ENCODE data around the gene NBAS. TPM values are rescaled to one million over a fixed set of nuclear protein-coding genes. Genes with fewer than 3 reads are reported as not detected.

NBAS gene
- total RNA-seq, 1 experiment from 2014 or later = 36.3 TPM

DNA sequence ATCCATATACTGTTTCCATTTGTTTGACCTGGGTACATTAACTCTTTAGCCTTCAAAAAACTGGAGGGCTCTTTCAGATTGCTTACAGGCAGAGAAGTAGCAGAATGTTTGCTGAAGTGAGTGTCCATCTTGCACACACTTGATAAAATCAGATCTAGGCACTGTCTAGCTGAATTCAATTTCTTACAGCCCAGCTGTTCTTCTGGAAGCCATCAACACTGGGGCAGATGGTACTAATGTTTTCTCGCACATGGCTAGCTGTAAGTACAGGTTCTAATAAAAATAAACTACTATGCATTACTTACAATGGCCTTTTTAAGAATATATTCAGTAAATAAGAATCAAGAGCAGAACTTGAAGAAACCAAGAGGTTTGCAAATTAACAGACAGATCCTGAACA is 175.9 kb downstream of the NBAS start:
- intact Hi-C loops (cut with micrococcal nuclease; ENCODE audit: unreplicated experiment) (no loop called here), in situ Hi-C loops (cut with HindIII; ENCODE audit: low pct_unique_long_range_greater_than_20kb, low sequenced_read_pairs) (no loop called here)
- Histone ChIP-seq H3K4me3 (ENCODE audit: low read depth in 2 of 2, low read length in 2 of 2) (no peak overlapping the region), H3K4me1 (ENCODE audit: control insufficient read depth, insufficient read depth, low read length) (no peaks in the 10 kb centered on the region), H3K36me3 (ENCODE audit: control insufficient read depth, insufficient read depth, low read length) (no peaks in the 10 kb centered on the region; the same call in 1 of the 2 replicates), H3K27ac (ENCODE audit: low read length) (no peak overlapping the region), H3K27me3 (ENCODE audit: control insufficient read depth, insufficient read depth, low read length) (no peaks in the 10 kb centered on the region), H3K9me3 (ENCODE audit: control insufficient read depth, insufficient read depth, low read depth, low read length) (no peaks in the 10 kb centered on the region)
- no TSS peak for BruUV-seq (replicated peaks)
- TF ChIP-seq TCF7L2 (IDR thresholded peaks at IDR 0.05; ENCODE audit: low read depth, low read length) (no peak), POLR2AphosphoS5 (IDR thresholded peaks at IDR 0.05; ENCODE audit: low read depth, low read length) (no peak), SIN3A (IDR thresholded peaks at IDR 0.05; ENCODE audit: borderline replicate concordance, insufficient read depth, low read depth, low read length) (no peak), REST (IDR thresholded peaks at IDR 0.05; ENCODE audit: insufficient read depth in 1 of 2, low read depth in 2 of 2, low read length in 1 of 2) (no peak)
- ChIA-PET POLR2A (no interaction called here), CTCF (no interaction called here)
- ATAC-seq (no peak), DNase-seq (ENCODE audit: low read depth, low spot score) (no peak)

- ChIA-PET CTCF (no interaction called here), POLR2A (no interaction called here)
- Histone ChIP-seq H3K4me3 (ENCODE audit: low read depth in 2 of 2, low read length in 2 of 2) (no peak overlapping the region), H3K4me1 (ENCODE audit: control insufficient read depth, insufficient read depth, low read length) (no peaks in the 10 kb centered on the region), H3K36me3 (ENCODE audit: control insufficient read depth, insufficient read depth, low read length) (peaks cover 2% of the 10 kb centered on the region; the same call in 1 of the 2 replicates), H3K27me3 (ENCODE audit: control insufficient read depth, insufficient read depth, low read length) (no peaks in the 10 kb centered on the region), H3K27ac (ENCODE audit: low read length) (no peak overlapping the region), H3K9me3 (ENCODE audit: control insufficient read depth, insufficient read depth, low read depth, low read length) (no peaks in the 10 kb centered on the region)
- intact Hi-C loops (cut with micrococcal nuclease; ENCODE audit: unreplicated experiment) (no loop called here), in situ Hi-C loops (cut with HindIII; ENCODE audit: low pct_unique_long_range_greater_than_20kb, low sequenced_read_pairs) (no loop called here)
- ATAC-seq (no peak), DNase-seq (ENCODE audit: low read depth, low spot score) (no peak)
- no peak for TF ChIP-seq TCF7L2 (IDR thresholded peaks at IDR 0.05; ENCODE audit: low read depth, low read length)
- TF ChIP-seq REST (IDR thresholded peaks at IDR 0.05; ENCODE audit: insufficient read depth in 1 of 2, low read depth in 2 of 2, low read length in 1 of 2) = no peak
- TF ChIP-seq SIN3A (IDR thresholded peaks at IDR 0.05; ENCODE audit: borderline replicate concordance, insufficient read depth, low read depth, low read length) = no peak
- TF ChIP-seq, protein P1, sequence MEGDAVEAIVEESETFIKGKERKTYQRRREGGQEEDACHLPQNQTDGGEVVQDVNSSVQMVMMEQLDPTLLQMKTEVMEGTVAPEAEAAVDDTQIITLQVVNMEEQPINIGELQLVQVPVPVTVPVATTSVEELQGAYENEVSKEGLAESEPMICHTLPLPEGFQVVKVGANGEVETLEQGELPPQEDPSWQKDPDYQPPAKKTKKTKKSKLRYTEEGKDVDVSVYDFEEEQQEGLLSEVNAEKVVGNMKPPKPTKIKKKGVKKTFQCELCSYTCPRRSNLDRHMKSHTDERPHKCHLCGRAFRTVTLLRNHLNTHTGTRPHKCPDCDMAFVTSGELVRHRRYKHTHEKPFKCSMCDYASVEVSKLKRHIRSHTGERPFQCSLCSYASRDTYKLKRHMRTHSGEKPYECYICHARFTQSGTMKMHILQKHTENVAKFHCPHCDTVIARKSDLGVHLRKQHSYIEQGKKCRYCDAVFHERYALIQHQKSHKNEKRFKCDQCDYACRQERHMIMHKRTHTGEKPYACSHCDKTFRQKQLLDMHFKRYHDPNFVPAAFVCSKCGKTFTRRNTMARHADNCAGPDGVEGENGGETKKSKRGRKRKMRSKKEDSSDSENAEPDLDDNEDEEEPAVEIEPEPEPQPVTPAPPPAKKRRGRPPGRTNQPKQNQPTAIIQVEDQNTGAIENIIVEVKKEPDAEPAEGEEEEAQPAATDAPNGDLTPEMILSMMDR (IDR thresholded peaks at IDR 0.05) = no peak
- TF ChIP-seq POLR2AphosphoS5 (IDR thresholded peaks at IDR 0.05; ENCODE audit: low read depth, low read length) = no peak
- BruUV-seq (replicated peaks) = no TSS peak
These were observed 177.3 kb downstream of the NBAS start for GRCh38 chr2:15383695-15384350.

Data from Panc1 (cell line).